ENCODE results near the gene SLC35E3. TPM values are rescaled to one million over a fixed set of nuclear protein-coding genes. Genes with fewer than 3 reads are reported as not detected.

Gene SLC35E3
- total and polyA plus RNA-seq, 2 of the 13 experiments (the other 11 are each of a cell fraction or from before 2014, with no cell fraction given): 13.0 to 22.1 TPM

- TF ChIP-seq ZFP90 (CRISPR knock-in tag; IDR thresholded peaks at IDR 0.05; ENCODE audit: borderline replicate concordance) (0 out of 2 replicates have a peak, but pooled peaks have one; percentile 48), SMYD3 (CRISPR knock-in tag; IDR thresholded peaks at IDR 0.05) (no peak), ZNF761 (CRISPR knock-in tag; conservative IDR thresholded peaks at IDR 0.05) (0 out of 2 replicates have a peak, but pooled peaks have one; percentile 33), ZNF552 (CRISPR knock-in tag; IDR thresholded peaks at IDR 0.05; ENCODE audit: borderline replicate concordance) (no peak), ZNF572 (CRISPR knock-in tag; IDR thresholded peaks at IDR 0.05) (no peak), TFE3 (CRISPR knock-in tag; IDR thresholded peaks at IDR 0.05) (peak; percentile 91), PRDM4 (CRISPR knock-in tag; IDR thresholded peaks at IDR 0.05; ENCODE audit: borderline replicate concordance) (no peak), HES4 (CRISPR knock-in tag; IDR thresholded peaks at IDR 0.05; ENCODE audit: borderline replicate concordance) (no peak), SMC3 (IDR thresholded peaks at IDR 0.05; ENCODE audit: low read length) (no peak), KDM2A (CRISPR knock-in tag; IDR thresholded peaks at IDR 0.05; ENCODE audit: borderline replicate concordance, low read depth) (no peak), FOXM1 (CRISPR knock-in tag; IDR thresholded peaks at IDR 0.05) (no peak), SNAPC5 (CRISPR knock-in tag; IDR thresholded peaks at IDR 0.05; ENCODE audit: borderline replicate concordance) (no peak), HOXA3 (CRISPR knock-in tag; IDR thresholded peaks at IDR 0.05) (peak; percentile 33; the same call in 1 of the 2 replicates), NRL (CRISPR knock-in tag; IDR thresholded peaks at IDR 0.05; ENCODE audit: borderline replicate concordance) (no peak), TBX3 (IDR thresholded peaks at IDR 0.05; ENCODE audit: borderline replicate concordance) (no peak), ZNF296 (CRISPR knock-in tag; conservative IDR thresholded peaks at IDR 0.05) (no peak), ZNF513 (CRISPR knock-in tag; conservative IDR thresholded peaks at IDR 0.05) (no peak), WIZ (CRISPR knock-in tag; IDR thresholded peaks at IDR 0.05) (no peak), FOXP1 (IDR thresholded peaks at IDR 0.05) (no peak), FOXP1 (CRISPR knock-in tag; IDR thresholded peaks at IDR 0.05) (peak; percentile 78), SUZ12 (IDR thresholded peaks at IDR 0.05; ENCODE audit: low read depth, low read length) (no peak), ZBTB8A (CRISPR knock-in tag; IDR thresholded peaks at IDR 0.05; ENCODE audit: borderline replicate concordance, low read depth) (no peak), STAG1 (CRISPR knock-in tag; IDR thresholded peaks at IDR 0.05) (no peak), GLMP (CRISPR knock-in tag; IDR thresholded peaks at IDR 0.05; ENCODE audit: borderline replicate concordance) (no peak)
These were observed 43.3 kb downstream of the SLC35E3 start (continued) for GRCh38 chr12:68789144-68789878.

Data from HepG2 (cell line).